ENCODE results near the gene DDC.
"Not testable (repeated sequence)": the region's sequence is repeated elsewhere in the genome, so short reads cannot be mapped to it uniquely, and the experiment has no call there.

Gene DDC

DNA sequence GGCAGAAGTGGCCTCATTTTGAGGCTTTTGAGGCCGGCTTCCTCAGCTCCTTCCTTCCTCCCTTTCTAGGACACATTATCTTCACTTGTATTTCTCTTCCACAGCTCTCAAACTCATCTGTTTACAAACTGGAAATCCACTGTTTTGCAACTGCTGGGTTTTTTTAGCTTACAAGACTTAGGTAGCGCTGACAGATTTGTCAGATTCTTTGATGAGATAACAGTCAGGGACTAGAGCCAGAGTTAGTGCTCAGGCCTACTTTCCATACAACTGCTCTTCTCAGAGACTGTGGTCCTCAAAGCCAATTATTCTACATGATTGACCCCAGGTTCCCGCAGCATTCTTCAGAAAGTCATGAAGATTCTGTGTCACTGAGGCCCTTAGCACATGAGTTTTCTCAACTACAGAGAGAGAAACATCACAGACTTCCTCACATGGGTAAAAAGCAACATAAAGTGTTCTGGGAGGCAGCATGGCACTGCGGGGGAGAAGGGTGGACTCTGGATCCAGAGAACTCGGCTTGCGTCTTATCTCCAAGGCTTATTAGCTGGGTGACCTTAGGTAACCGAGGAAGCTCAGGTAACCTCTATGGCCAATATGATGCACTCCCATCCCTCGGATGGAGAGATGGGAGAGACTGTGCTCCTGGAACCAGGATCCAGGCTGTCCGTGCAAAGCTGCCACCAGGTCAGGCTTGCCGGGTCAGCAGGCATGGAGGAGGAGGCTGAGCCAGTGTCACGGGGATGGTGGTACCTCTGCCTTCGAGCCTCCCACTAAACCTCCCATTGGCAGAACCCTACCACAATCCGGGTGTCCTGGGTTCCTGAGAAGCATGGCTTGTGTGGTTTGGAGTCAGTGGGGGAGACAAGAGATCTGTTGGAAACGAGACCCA lies 10.5 kb downstream of the DDC start:
- DNase-seq: no peak

DNA sequence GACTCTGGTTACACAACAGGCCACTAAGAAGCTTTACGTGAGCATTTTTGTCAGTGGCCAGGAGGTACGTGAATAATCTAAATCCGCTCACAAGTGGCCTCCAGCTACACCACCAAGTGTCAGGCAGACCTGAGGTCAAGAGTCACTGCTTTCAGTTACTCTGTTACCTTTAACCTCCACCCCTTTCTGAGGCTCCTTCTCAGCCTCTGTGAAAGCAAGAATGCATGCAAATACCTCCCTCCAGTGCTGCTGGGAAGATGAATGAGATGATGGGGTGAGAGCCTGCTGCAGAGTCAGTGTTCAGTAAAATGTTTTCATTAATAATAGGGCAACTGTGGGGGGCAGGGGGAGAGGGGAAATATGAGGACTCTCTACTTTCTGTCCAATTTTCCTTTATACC lies 11.2 kb downstream of the DDC start:
- DNase-seq: no peak

DNA sequence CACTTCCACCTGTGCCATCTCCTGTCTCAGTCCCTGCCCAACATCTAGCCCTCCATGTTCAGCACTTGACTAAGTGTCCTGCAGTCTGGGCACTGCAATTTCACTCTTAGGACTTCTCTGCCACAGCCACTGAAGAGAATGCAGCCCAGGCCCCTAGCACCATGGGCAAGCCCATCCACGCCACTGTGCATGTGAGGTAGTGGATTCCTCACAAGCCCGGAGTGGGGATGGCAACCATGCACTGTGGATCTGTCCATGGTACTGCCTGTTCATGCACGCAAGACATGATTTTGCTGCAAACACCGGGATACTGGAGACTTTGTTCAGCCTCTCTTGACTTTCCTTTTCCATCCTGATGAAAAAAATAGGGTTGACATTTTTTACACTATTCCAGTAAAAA lies 12.3 kb downstream of the DDC start:
- DNase-seq: no peak

DNA sequence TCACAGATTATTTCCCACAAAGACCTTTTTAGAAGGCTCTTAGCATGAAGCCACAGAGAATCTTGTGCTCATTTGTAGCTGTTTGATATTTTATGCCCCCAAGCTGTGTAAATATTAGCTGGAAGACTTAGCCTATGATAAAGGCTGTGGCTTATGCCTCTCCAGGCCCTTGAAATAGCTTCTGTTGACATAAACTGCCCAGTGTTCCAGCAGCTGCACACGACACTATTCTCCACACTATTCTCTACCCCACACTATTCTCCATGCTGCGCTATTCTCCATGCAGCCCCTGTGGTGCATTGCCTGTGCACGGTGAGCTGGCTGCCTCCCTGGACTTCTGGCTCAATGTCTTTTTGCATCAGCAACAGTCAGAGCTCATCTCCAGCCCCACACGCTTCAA lies 13.1 kb downstream of the DDC start:
- DNase-seq: peak; percentile 99

DNA sequence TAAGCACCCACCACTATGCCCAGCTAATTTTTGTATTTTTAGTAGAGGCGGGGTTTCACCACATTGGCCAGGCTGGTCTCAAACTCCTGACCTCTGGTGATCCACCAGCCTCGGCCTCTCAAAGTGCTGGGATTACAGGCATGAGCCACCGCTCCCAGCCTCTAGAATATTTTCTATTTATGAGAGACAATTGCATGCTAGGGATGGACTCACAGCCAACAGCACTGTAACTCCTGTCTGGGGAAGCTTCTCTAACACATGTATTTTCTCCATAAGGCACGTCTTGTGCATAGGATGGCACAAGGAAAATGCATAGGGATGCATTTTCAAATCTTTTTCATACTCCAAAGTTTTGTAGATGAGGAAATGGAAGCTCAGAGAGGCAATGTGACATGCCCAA lies 19.6 kb downstream of the DDC start:
- not testable (repeated sequence) for DNase-seq

DNA sequence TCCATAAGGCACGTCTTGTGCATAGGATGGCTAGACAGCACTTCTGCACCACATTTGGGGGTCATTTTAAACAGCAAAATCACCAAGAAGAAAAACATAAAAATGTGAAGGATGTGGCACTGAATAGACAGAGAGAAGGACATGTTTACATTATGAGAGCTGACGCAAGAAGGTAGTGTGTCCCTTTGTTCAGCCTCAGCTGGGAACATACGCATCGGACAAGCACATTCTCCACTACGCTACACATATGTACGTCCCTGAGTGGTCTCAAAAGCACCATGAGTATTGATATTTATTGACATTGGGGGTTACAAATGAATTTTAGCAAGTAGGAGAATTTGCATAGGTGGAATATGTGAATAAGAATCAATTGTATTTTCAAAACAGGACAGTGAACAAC lies 20.2 kb downstream of the DDC start:
- peak; percentile 81 to 90 for DNase-seq

DNA sequence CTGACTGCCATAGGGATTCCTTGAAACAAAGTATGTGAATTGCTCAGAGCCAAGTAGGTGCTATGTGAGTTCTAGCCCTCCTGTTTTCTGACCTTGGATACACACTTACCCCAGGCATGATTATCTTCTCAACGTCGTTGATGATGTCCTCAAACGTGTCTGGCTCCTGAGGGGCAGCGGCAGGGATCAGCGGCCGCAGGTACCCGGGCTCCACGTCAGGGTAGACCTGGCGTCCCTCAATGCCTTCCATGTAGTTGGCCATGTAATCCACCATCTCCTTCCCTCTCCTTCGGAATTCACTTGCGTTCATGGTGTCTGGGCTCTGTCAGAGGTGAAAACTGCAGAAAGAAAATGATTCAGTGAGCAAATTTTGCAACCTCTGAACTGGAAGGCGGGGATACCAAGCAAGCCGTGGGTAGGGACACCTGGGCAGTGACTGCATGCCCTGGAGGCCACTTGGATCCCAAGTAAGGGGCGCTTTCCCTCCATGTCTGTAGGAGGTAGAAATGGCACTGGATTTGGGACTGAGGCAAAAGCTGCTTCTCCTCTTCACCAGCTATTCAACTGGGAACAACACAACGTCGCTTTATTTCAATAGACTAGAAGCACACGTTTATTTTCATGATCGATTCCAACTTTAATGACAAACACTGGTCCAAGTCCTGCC lies 21.3 kb downstream of the DDC start:
- DNase-seq: no peak

DNA sequence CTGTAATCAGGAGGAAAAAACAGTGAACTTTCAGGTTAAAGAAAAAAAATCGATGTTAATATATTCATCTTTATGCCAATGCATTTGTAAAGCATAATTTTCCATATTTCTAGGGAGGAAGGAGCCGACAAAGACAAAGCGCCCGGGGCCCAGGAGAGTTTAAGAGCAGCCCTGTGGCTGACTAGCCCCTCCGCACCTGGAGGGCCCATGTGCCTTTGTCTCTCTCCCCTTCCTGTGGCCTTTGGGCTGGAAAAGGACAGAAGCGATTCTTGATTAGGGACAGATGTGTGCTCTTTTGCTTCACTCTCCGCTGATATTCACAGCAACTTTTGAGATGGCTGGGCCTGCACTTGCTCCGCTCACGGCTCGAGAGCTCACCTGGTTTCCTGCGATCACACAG lies 23.1 kb downstream of the DDC start:
- no peak for DNase-seq

DNA sequence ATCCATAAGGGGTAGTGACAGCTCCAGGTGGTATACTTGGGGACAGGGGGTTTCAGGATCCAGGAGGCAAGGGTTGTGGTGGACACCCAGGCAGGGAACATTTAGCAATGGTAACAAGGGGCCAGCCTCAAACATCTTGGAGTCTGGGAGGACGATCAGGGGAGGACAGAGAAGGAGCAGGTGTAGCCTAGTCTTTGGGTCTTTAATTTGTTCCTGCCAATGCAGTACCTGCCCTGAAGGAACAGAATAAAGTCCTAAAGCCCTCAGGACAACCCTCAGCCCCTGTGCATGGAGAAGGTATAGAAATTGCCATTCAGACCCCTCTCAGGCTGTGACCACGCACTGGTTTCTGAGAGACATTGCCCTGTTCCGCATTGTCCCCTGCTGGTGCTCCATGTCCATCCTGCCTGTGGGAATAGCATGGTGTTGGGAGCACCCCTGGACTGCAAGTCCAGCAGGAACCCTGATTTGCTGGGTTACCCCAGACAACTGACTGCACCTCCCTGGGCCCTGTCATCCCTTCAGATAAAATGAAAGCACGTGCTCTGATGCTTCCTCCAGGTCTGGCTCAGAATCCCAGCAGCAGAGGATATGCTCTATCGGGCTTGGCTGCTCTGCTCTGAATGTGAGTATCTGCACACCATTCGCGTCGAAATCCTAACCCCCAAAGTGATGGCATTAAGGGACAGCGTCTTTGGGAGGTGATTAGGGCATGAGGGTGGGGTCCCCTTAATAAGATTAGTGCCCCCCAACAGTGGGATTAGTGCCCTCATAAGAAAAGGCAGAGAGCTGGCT lies 24.2 kb downstream of the DDC start:
- no peak for DNase-seq

DNA sequence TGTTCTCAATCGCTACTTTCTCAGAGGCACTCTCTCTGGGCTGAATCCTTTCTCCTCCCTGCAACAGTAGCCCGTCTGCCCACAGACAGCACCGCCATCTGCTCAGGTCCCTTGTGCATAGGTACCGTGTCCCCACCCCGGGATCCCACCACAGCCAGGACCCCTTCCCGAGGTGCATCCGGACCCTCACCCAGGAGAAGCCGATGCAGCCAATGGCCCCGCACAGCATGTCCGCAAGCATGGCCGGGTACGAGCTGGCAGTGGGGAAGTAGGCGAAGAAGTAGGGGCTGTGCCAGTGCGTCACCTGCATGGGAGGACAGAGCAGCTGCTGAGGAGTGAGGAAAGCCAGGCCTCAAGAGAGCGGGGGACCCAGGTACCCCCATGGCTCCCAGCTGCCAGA lies 25.5 kb downstream of the DDC start:
- DNase-seq: no peak

DNA sequence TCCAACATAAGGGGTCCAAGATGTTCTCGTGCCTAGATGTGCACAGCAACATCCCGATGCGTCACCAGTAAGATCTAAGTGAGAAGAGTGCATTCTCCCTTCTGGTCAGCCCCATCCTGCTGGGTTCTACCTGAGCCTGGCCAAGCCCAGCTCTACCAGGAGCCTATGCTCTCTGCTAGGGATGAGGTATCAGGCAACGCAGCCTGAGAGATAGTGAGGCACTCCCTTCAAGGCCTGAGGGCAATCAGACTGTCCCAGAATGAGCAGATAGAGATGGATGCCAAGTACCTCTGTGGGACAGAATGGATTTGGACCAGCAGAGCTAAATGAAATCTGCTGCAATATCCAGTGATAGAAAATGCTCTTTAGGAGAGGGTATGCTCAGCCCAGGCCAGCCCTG lies 26.7 kb downstream of the DDC start:
- DNase-seq: no peak

DNA sequence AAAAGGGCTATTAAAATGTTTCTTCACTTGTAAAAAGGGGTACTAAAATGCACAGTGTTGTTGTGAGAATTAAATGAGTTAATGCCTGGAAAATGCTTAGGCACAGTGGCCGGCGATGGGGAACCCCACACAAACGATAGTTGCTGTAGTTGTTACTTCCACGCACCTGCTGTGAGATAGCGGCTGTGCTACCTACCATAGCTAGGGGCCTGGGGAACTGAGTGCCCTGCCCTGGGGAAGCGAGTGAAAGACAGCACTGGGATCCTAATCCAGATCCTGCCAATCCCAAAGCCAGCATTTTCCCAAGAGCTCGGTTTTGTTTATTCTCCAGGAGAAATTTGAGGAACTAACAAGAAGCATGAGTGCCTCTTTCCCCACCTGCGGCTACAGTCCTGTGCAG lies 27.8 kb downstream of the DDC start:
- no peak for DNase-seq

DNA sequence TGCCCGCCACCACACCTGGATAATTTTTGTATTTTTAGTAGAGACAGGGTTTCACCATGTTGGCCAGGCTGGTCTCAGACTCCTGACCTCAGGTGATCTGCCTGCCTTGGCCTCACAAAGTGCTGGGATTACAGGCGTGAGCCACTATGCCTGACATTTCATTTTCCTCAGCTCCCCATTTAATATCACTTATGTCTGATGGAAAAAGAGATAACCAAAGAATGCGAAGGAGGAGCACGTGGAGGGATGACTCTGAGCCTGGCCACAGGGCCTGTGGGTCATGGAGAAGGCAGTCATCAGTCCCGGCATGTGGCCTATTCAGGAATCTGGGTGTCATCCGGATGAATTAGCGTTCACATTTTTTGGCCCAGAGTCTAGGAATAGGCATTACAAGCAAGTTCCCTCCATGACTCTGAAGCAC lies 29.9 kb downstream of the DDC start:
- DNase-seq: not testable (repeated sequence)

DNA sequence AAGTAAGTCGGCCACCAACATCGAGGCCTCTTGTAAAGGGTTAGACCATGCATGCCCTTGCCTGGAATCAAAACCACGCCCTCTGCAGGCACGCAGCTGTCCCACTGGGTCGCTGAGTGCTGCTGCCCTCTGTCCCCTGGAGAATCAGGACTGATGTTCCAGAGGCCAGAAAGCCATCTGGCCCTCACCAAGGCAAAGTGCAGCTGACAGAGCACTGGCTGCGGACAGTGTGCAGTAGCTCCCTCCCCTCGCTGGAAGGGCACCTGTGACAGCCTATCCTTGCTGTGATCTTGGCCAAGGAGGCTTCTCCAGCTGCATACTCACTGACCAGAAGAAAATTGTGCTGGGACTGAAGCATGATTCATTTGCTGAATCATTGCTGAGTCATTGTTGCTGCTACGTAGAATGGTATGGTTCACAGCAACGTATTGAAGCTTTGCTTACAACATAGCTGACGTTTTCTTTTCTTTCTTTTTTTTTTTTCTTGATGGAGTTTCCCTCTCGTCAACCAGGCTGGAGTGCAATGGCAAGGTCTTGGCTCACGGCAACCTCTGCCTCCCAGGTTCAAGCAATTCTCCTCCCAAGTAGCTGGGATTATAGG lies 30.4 kb downstream of the DDC start:
- peak; percentile 94 for DNase-seq

DNA sequence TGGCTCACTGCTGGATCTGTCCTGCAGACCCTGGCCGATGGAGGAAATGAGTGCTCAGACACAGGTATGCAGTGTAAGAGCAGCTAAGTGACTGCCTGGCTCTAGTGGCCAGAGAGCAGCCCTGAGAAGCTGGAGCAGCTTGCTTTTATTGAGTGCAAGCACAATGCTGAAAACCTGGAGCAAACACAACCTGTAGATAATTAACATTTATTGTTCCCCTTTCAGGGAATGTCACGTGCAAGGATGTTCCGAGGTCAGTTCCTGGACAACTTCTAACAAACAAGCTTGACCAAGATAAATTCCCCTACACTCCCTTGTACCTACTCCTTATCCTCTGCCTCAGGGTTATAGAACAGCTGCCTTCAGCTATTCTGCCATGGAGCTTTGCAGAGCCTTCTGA lies 31.3 kb downstream of the DDC start:
- DNase-seq: no peak

DNA sequence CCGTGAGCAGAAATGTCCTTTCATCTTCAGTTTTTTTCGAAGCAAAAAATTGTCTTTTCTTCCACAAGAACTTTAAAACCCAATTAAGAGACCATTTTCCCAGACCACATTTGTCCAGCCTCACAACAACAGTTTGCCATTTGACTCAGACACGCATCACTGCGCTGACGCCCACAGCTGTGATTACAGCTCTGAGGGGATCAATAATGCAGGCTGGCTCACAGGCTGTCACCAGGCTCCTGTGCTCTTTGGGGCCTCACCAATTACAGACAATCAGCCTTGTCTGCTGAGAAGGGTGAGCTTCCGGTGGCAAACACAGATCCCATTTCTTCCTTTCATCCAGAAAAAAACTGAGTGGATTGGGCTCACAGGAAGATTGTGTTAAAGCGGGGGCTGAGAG lies 33.3 kb downstream of the DDC start:
- peak; percentile 72 to 88 for DNase-seq

DNA sequence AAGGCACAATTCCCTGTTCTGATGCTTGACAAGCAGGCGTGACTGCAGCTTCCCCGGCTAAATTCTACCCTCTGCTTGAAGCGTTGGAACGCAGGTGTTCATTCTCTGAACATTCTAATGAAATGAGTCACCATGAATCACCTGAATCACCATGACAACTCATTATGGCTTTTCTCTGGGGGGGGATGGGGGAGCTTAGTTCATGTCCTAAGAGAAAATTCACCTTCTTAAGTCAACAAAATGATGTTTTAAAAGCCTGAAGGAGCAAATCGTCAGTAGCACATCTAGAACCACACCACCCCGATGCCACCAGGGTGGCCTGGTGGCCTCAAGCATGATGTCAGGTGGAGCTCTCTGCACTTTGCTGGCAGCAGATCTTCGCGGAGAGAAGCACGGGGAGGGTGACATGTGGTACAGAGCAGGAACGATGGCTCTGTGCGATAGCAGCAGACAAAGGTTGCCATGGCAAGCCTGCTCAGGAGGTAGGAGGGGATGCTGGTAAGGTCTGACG lies 33.7 kb downstream of the DDC start:
- peak; percentile 90 to 92 for DNase-seq

DNA sequence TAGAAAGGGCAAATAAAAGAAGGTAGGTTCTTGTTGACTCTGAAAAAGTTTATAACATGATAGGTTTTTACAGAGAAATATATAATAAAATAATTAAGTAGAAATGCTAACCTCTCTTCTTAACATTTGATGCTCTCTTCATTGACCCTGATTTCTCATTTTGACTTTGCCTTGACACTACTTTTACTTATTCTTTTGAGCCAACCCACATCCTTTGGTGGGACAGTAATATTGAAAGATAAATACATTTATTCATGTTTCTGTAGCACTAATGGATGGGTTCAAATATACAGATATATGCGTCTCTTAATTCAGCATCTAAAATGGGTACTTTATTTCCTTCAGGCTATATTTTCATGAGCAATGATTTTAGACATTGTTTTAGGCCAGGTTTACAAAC lies 34.4 kb downstream of the DDC start:
- DNase-seq: no peak

DNA sequence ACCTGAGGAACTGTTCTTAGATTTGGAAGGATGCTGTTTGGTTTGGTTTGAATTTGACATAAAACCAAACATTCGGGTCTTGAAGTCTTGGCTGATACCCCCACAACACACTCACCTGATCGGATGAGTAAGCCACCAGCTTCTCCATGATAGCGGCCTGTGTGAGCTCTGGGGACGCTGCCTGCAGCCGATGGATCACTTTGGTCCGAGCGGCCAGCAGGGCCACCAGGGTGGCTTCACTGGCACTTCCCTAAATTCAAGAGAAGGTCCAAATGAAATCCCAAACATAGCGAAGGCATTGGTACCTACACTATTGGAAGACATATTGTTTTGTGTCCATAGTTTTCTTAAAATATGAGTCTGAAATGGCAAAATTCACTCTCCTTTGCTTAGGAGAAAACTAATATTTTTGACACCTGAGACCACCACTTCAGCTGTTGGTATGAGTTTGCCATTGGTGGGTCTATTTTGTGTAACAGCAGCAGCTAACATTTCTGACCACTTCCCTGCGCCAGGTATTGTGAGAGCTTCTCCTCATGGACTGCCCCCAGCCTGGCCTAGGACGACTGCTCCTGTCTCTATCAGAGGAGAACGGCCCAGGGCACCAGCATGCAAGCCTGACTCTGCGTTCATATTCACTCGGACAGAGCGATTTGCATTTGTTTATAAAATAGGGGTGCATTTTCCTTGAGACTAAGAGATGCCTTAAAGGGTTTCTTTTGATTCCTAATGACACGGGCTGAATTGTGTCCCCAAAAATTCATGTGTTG lies 35.9 kb downstream of the DDC start:
- DNase-seq: no peak

DNA sequence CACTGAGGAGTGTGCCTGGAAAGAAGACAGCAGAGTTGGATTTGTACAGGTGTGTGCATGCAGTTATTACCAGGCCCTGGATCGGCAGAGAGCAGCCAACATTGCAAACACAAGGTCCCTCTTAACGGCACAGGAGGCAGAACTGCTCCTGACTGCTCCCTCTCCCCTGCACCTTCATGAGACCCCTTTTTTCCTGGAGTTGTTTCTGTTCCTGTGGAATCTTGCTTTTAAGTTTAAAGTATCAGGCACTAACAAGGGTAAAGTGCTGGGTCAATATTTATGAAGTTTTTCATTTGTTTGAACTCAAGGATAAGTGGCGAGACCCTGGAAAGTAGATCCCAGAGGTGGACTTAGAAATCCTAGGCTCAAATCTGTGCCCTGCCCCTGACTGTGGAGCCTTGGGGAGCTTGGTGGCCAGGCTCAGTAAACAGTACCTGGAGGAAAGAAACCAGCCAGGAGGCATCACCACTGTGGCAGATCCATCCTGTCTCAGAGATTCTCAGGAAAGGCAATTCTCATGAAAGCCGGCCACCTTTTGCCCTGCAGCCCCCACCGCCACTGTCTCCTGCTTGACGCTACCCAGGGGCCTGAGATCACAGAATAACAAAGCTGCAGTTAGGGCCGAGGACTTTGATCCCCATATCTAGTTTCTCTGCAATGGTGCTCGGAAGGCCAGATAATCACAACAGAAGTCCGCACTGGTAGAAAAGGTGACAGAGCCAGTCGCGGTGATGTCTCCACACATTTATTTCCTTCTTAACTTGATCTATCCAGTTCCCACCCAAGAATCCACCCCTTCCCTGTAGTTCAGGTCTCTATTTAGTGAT lies 36.7 kb downstream of the DDC start:
- no peak for DNase-seq

DNA sequence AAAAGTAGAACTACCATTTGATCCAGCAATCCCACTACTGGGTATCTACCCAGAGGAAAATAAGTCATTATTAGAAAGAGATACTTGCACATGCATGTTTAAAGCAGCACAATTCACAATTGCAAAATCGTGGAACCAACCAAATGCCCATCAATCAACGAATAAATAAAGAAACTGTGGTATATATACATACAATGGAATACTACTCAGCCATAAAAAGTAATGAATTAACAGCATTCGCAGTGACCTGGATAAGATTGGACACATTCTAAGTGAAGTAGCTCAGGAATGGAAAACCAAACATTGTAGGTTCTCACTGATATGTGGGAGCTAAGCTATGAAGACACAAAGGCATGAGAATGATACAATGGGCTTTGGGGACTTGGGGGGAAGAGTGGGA lies 45.9 kb downstream of the DDC start:
- DNase-seq: not testable (repeated sequence)

Measured in SHP77 (cell line).